Breast epithelium (tissue), 3 donors: ENCODE results near the gene MXRA8.

ENCODE experiments used
- CTCF ChIP-seq, 3 donors: fragments of 450-650 bp; IDR thresholded peaks; one replicate each; pipeline ENCODE4 v1.5.1; 2016 to 2017; ENCODE audit warnings: antibody characterized with exemption in 3 of 3, mild to moderate bottlenecking in 3 of 3, moderate library complexity in 3 of 3
- POLR2A ChIP-seq: fragments of 450-650 bp; IDR thresholded peaks from one replicate; pipeline ENCODE4 v1.6.1; 2016; ENCODE audit warnings: antibody characterized with exemption, mild to moderate bottlenecking, moderate library complexity
- POLR2AphosphoS5 ChIP-seq, 3 donors: sonication (generic); formaldehyde crosslinking; IDR thresholded peaks; one replicate each; pipeline ENCODE4 v1.6.1; 2017; ENCODE audit warnings: antibody characterized with exemption in 3 of 3

DNA sequence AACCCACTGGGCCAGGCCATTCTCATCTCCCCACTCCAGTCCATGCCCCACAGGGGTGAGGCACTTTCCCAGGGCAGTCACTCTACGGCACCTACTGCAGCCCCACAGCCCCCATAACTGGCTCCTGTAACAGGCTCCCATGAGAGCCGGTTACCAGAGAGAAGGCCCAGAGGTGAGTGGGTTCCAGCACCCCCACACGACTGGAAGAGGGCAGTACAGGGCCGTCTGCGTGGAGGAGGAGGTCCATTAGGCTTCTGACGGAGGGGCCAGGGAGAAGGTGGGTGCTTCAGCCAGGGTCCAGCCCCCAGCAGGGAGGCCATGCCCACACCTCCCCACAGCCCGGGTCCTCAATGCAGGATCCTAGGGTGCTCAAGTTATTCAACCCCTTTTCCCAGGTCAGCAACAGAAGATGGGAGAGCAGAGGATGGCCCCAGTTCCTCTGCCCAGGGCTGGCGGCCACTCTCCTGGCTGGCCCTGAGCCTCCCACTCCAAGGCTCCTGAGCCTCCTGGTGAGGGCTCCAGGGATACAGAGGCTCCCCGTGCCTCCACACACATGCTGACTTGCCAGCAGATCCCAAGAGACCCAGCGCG lies 52.2 kb downstream of the MXRA8 start:
- no peak for TF ChIP-seq CTCF (IDR thresholded peaks at IDR 0.05)
- no peak for TF ChIP-seq POLR2A
- no peak for TF ChIP-seq POLR2AphosphoS5 (IDR thresholded peaks at IDR 0.05)
